Stomach smooth muscle (tissue), 2 donors: ENCODE data around the gene P4HA3.
A peak's percentile ranks its signal among the peaks of the same experiment; 100 is the strongest.

Experiments
- H3K27ac ChIP-seq: one replicate; pipeline ENCODE4 v1.7.0; 2013; ENCODE audit warnings: mild to moderate bottlenecking, low read length, inconsistent platforms
- H3K27me3 ChIP-seq, 2 donors: one replicate each; pipeline ENCODE4 v1.7.0; 2013; ENCODE audit warnings: low read length in 2 of 2; ENCODE audit not compliant: insufficient read depth in 2 of 2, control insufficient read depth in 1 of 2
- H3K36me3 ChIP-seq, 2 donors: one replicate each; pipeline ENCODE4 v1.7.0; 2013; ENCODE audit warnings: low read length in 2 of 2; ENCODE audit not compliant: control insufficient read depth in 2 of 2, insufficient read depth in 2 of 2
- H3K4me1 ChIP-seq: one replicate; pipeline ENCODE4 v1.7.0; 2013; ENCODE audit warnings: low read length; ENCODE audit not compliant: control insufficient read depth, insufficient read depth
- H3K4me3 ChIP-seq, 2 donors: one replicate each; pipeline ENCODE4 v1.7.0; 2013; ENCODE audit warnings: low read length in 2 of 2
- H3K9ac ChIP-seq, 2 donors: one replicate each; pipeline ENCODE4 v1.7.0; 2013; ENCODE audit warnings: low read length in 2 of 2, mild to moderate bottlenecking in 1 of 2
- H3K9me3 ChIP-seq, 2 donors: one replicate each; pipeline ENCODE4 v1.7.0; 2013; ENCODE audit warnings: low read length in 2 of 2; ENCODE audit not compliant: control insufficient read depth in 2 of 2
- donor health status: healthy.
- donor health status: Pancreatic carcinoma.

The P4HA3 gene

GRCh38 chr11:74316772-74317505 is 5.5 kb upstream of the P4HA3 start:
- Histone ChIP-seq H3K27ac (no peak overlapping the region), H3K4me3 (no peak overlapping the region), H3K9me3 (no peaks in the 10 kb centered on the region), H3K4me1 (peaks cover 8% of the 10 kb centered on the region), H3K27me3 (peaks cover 0 to 1% of the 10 kb centered on the region in 2 donors), H3K9ac (no peak overlapping the region), H3K36me3 (no peaks in the 10 kb centered on the region)

- Histone ChIP-seq H3K4me1 (peaks cover 10% of the 10 kb centered on the region), H3K27ac (no peak overlapping the region), H3K9ac (no peak overlapping the region)
Measured at GRCh38 chr11:74312326-74312725, 886 bp upstream of the P4HA3 start.

GRCh38 chr11:74310857-74311256 is 583 bp downstream of the P4HA3 start:
- Histone ChIP-seq H3K9ac (no peak overlapping the region), H3K4me1 (peaks cover 10% of the 10 kb centered on the region)

More at GRCh38 chr11:74312326-74312725, 886 bp upstream of the P4HA3 start:
- Histone ChIP-seq H3K36me3 (no peaks in the 10 kb centered on the region), H3K9me3 (no peaks in the 10 kb centered on the region), H3K4me3 (no peak overlapping the region), H3K27me3 (peaks cover 10 to 21% of the 10 kb centered on the region in 2 donors)

GRCh38 chr11:74307434-74307833 is 4.0 kb downstream of the P4HA3 start:
- no peaks in the 10 kb centered on the region for H3K9me3 ChIP-seq
- no peak overlapping the region for H3K27ac ChIP-seq
- H3K9ac ChIP-seq: no peak overlapping the region
- no peaks in the 10 kb centered on the region for H3K36me3 ChIP-seq
- H3K27me3 ChIP-seq: peaks cover 13 to 24% of the 10 kb centered on the region in 2 donors
- H3K4me3 ChIP-seq: no peak overlapping the region
- H3K4me1 ChIP-seq: peaks cover 10% of the 10 kb centered on the region

More at GRCh38 chr11:74310857-74311256, 583 bp downstream of the P4HA3 start:
- peak overlapping the region; percentile 54 to 65 for H3K4me3 ChIP-seq
- H3K27ac ChIP-seq: no peak overlapping the region
- no peaks in the 10 kb centered on the region for H3K36me3 ChIP-seq
- H3K27me3 ChIP-seq: peaks cover 13 to 24% of the 10 kb centered on the region in 2 donors
- H3K9me3 ChIP-seq: no peaks in the 10 kb centered on the region

GRCh38 chr11:74306435-74307175 is 4.8 kb downstream of the P4HA3 start:
- Histone ChIP-seq H3K4me3 (no peak overlapping the region), H3K36me3 (no peaks in the 10 kb centered on the region), H3K4me1 (peaks cover 8% of the 10 kb centered on the region), H3K9me3 (no peaks in the 10 kb centered on the region), H3K27ac (no peak overlapping the region), H3K9ac (no peak overlapping the region), H3K27me3 (peaks cover 11 to 21% of the 10 kb centered on the region in 2 donors)

- Histone ChIP-seq H3K9me3 (no peaks in the 10 kb centered on the region), H3K36me3 (no peaks in the 10 kb centered on the region), H3K4me3 (no peak overlapping the region), H3K27ac (no peak overlapping the region), H3K4me1 (no peaks in the 10 kb centered on the region), H3K27me3 (no peaks in the 10 kb centered on the region), H3K9ac (no peak overlapping the region)
Measured at GRCh38 chr11:74299015-74299414, 12.4 kb downstream of the P4HA3 start.

DNA sequence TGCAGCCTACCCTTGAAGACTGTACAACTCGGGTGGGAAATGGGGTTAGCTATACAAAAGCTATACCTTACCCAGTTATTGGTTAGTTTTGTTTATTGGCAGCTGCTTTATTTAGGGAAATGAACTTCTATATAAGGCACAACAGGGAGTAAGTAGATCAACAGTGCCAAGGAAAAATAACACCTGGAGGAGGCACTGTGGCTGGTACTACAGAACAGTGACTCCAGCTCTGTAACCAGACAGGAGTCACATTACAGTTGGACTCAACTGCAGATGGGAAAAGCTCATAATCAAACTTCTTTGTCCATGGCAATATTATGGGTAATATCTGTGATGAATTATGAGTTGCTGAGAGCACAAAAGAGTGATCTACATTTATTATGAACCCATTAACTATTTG is 14.0 kb downstream of the P4HA3 start:
- no peaks in the 10 kb centered on the region for H3K36me3 ChIP-seq
- no peaks in the 10 kb centered on the region for H3K9me3 ChIP-seq
- no peak overlapping the region for H3K9ac ChIP-seq
- no peaks in the 10 kb centered on the region for H3K4me1 ChIP-seq
- no peak overlapping the region for H3K27ac ChIP-seq
- H3K27me3 ChIP-seq: no peaks in the 10 kb centered on the region
- no peak overlapping the region for H3K4me3 ChIP-seq

DNA sequence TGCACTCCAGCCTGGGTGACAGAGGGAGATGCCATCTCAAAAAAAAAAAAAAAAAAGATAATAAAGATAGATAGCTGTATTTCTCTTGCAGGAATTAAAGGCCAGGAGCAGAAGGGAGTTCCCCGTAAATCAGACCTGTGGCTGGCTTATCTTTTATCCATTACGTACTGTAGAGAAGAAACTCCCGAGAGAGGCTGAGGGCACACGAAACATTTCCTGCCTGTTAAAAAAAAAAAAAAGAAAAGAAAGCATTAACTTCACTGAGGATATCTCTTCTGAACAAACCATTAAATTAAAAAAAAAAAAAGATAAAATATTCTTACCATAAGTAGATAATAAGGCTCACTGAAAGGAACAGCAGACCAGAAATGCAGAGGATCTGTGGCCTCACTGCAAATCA is 22.5 kb downstream of the P4HA3 start:
- H3K36me3 ChIP-seq: no peaks in the 10 kb centered on the region
- no peaks in the 10 kb centered on the region for H3K9me3 ChIP-seq
- H3K27me3 ChIP-seq: no peaks in the 10 kb centered on the region
- no peak overlapping the region for H3K4me3 ChIP-seq
- no peak overlapping the region for H3K9ac ChIP-seq
- H3K4me1 ChIP-seq: no peaks in the 10 kb centered on the region
- no peak overlapping the region for H3K27ac ChIP-seq

- H3K9ac ChIP-seq: no peak overlapping the region
- H3K4me3 ChIP-seq: no peak overlapping the region
- H3K27me3 ChIP-seq: no peaks in the 10 kb centered on the region
- H3K4me1 ChIP-seq: no peaks in the 10 kb centered on the region
- no peak overlapping the region for H3K27ac ChIP-seq
- no peaks in the 10 kb centered on the region for H3K36me3 ChIP-seq
- no peaks in the 10 kb centered on the region for H3K9me3 ChIP-seq
Measured at GRCh38 chr11:74288161-74288560, 23.3 kb downstream of the P4HA3 start.

- H3K36me3 ChIP-seq: no peaks in the 10 kb centered on the region
- H3K4me1 ChIP-seq: no peaks in the 10 kb centered on the region
- H3K4me3 ChIP-seq: no peak overlapping the region
- no peak overlapping the region for H3K27ac ChIP-seq
- no peaks in the 10 kb centered on the region for H3K27me3 ChIP-seq
- no peaks in the 10 kb centered on the region for H3K9me3 ChIP-seq
- H3K9ac ChIP-seq: no peak overlapping the region
Measured at GRCh38 chr11:74284466-74284865, 27.0 kb downstream of the P4HA3 start.
